Mesendoderm (in vitro differentiated cells): ENCODE measurements around the gene MAN1A1.

Source experiments
- DNase-seq: peaks from one replicate; pipeline ENCODE4 v3.0.0; 2013
- H2AK5ac ChIP-seq: 2 replicates; pipeline ENCODE4 v1.6.1; 2013; ENCODE audit warnings: low read length, inconsistent platforms
- H2BK120ac ChIP-seq: 2 replicates; pipeline ENCODE4 v1.6.1; 2013; ENCODE audit warnings: low read depth, mild to moderate bottlenecking, low read length, moderate library complexity, mixed read lengths
- H2BK15ac ChIP-seq: replicated peaks from 2 replicates; pipeline ENCODE4 v1.6.1; 2013; ENCODE audit warnings: low read depth, mild to moderate bottlenecking, moderate library complexity
- H2BK5ac ChIP-seq: 2 replicates; pipeline ENCODE4 v1.6.1; 2013; ENCODE audit warnings: low read length, inconsistent platforms
- H3K18ac ChIP-seq: 2 replicates; pipeline ENCODE4 v1.6.1; 2013; ENCODE audit warnings: mild to moderate bottlenecking, low read length, mixed read lengths
- H3K23ac ChIP-seq: one replicate; pipeline ENCODE4 v1.6.1; 2013; ENCODE audit warnings: low read length
- H3K27ac ChIP-seq: 2 replicates; pipeline ENCODE4 v1.5.1; 2013; ENCODE audit warnings: low read depth, mild to moderate bottlenecking, inconsistent platforms, low read length, moderate library complexity
- H3K27me3 ChIP-seq: 2 replicates; pipeline ENCODE4 v1.6.1; 2013; ENCODE audit warnings: low read length, control low read depth, mild to moderate bottlenecking, inconsistent platforms; ENCODE audit not compliant: insufficient read depth, poor library complexity
- H3K36me3 ChIP-seq: 2 replicates; pipeline ENCODE4 v1.6.1; 2013; ENCODE audit warnings: low read length, inconsistent platforms; ENCODE audit not compliant: control insufficient read depth, insufficient read depth
- H3K4ac ChIP-seq: one replicate; pipeline ENCODE4 v1.6.1; 2013; ENCODE audit warnings: low read depth, mild to moderate bottlenecking, low read length, moderate library complexity
- H3K4me1 ChIP-seq: 2 replicates; pipeline ENCODE4 v1.6.1; 2013; ENCODE audit warnings: low read depth, low read length, inconsistent platforms; ENCODE audit not compliant: control insufficient read depth
- H3K4me2 ChIP-seq: 2 replicates; pipeline ENCODE4 v1.6.1; 2013; ENCODE audit warnings: low read length
- H3K4me3 ChIP-seq: 2 replicates; pipeline ENCODE4 v1.5.1; 2013; ENCODE audit warnings: mild to moderate bottlenecking, low read length
- H3K56ac ChIP-seq: one replicate; pipeline ENCODE4 v1.6.1; 2013; ENCODE audit warnings: low read length
- H3K79me1 ChIP-seq: 2 replicates; pipeline ENCODE4 v1.6.1; 2013; ENCODE audit warnings: low read length, inconsistent platforms
- H3K79me2 ChIP-seq: 2 replicates; pipeline ENCODE4 v1.6.1; 2013; ENCODE audit warnings: mild to moderate bottlenecking, low read length; ENCODE audit not compliant: control insufficient read depth, insufficient read depth
- H3K9ac ChIP-seq: 2 replicates; pipeline ENCODE4 v1.6.1; 2013; ENCODE audit warnings: low read length, inconsistent platforms
- H4K5ac ChIP-seq: one replicate; pipeline ENCODE4 v1.6.1; 2013; ENCODE audit warnings: low read length
- H4K8ac ChIP-seq: one replicate; pipeline ENCODE4 v1.6.1; 2013; ENCODE audit warnings: low read depth, mild to moderate bottlenecking, control low read depth, low read length, moderate library complexity
- WGBS: extraction: QIAGEN DNeasy Blood & Tissue Kit; methylation state at CpG from one replicate; pipeline ENCODE4 v1.1.7; 2013; ENCODE audit warnings: low lambda C conversion rate, missing lambda C conversion rate; ENCODE audit not compliant: insufficient coverage; ENCODE audit errors: extremely low coverage; 5-methylcytosine and 5-hydroxymethylcytosine counted together

The MAN1A1 gene

DNA sequence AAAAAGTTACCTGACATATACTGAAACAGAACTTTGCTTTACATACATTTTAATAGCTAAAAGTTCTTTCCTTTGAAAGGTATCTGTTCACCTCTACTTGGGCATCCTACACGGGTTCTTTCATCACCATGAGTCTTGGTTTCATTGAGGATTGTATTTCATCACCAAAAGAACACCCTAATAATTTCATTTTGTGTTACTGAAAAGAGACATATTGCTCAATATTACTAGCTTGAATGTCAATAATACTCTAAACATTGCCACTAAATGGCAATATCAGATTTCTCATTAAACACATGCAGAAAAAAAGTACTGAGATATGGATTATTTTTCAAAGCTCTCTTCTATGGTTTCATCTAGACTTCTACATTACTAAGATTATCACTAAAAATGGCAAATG lies 30.8 kb downstream of the MAN1A1 start:
- no peak overlapping the region for H3K4ac ChIP-seq
- H3K4me1 ChIP-seq: no peaks in the 10 kb centered on the region
- no peak overlapping the region for H3K9ac ChIP-seq
- WGBS: no CpG with 5 or more reads among the region's 1 CpG
- no peak overlapping the region for H4K5ac ChIP-seq
- no peak overlapping the region for H3K4me2 ChIP-seq
- H4K8ac ChIP-seq: no peak overlapping the region
- no peak overlapping the region for H3K56ac ChIP-seq
- H3K4me3 ChIP-seq: no peak overlapping the region
- no peaks in the 10 kb centered on the region for H3K27me3 ChIP-seq
- no peak overlapping the region for H3K18ac ChIP-seq
- H3K79me2 ChIP-seq: no peaks in the 10 kb centered on the region
- no peaks in the 10 kb centered on the region for H3K36me3 ChIP-seq
- no peak overlapping the region for H3K23ac ChIP-seq
- H2BK5ac ChIP-seq: no peak overlapping the region
- no peak overlapping the region for H2BK120ac ChIP-seq
- H3K79me1 ChIP-seq: peaks cover 8% of the 10 kb centered on the region
- H3K27ac ChIP-seq: no peak overlapping the region
- DNase-seq: no peak
- no peak overlapping the region for H2BK15ac ChIP-seq
- no peak overlapping the region for H2AK5ac ChIP-seq

DNA sequence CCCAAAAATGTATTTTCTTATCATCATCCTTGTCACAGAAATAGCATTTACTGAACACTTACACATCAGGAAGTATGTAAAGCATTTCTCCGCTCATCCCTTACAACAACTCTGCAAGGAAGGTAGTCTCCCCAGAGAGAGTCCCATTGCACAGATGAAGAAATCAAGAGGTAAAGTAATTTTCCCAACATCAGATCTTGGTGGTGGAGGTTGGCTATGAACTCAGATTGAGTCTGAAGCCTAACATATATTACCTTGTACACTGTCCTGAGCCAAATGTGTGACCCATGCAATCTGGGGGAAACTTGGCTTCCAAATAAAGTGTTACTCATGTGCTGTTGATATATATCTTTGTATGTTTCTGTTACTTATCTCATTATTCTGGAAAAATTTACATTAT lies 31.4 kb downstream of the MAN1A1 start:
- H3K79me2 ChIP-seq: no peaks in the 10 kb centered on the region
- H2BK5ac ChIP-seq: no peak overlapping the region
- H4K5ac ChIP-seq: no peak overlapping the region
- H3K4me1 ChIP-seq: peaks cover under 1% of the 10 kb centered on the region
- H3K4me2 ChIP-seq: no peak overlapping the region
- H3K27me3 ChIP-seq: no peaks in the 10 kb centered on the region
- no peak overlapping the region for H4K8ac ChIP-seq
- no peak overlapping the region for H2BK15ac ChIP-seq
- no peak for DNase-seq
- no peak overlapping the region for H3K9ac ChIP-seq
- peaks cover 6% of the 10 kb centered on the region for H3K79me1 ChIP-seq
- no peak overlapping the region for H3K4ac ChIP-seq
- H2BK120ac ChIP-seq: no peak overlapping the region
- H3K4me3 ChIP-seq: no peak overlapping the region
- no peak overlapping the region for H3K18ac ChIP-seq
- WGBS: no CpG with 5 or more reads among the region's 1 CpG
- H3K56ac ChIP-seq: no peak overlapping the region
- H3K36me3 ChIP-seq: no peaks in the 10 kb centered on the region
- H3K27ac ChIP-seq: no peak overlapping the region
- H3K23ac ChIP-seq: no peak overlapping the region
- H2AK5ac ChIP-seq: no peak overlapping the region

DNA sequence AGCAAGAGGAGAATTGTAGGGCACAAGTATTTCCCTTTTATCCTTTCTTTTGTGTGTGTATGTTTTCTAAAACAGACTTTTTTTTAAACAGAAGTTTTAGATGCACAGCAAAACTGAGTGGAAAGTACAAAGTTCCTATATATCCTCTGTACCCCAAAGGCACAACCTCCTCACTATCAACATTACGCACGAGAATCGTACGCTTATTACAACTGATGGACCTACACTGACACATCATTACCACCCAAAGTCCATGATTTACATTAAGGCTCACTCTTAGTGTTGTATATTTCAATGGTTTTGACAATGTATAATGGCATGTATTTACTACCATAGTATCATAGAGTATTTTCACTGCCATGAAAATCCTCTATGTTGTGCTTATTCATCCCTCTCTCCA lies 32.6 kb downstream of the MAN1A1 start:
- Histone ChIP-seq H3K56ac (no peak overlapping the region), H3K4ac (no peak overlapping the region), H3K27ac (no peak overlapping the region), H4K5ac (no peak overlapping the region), H3K79me2 (no peaks in the 10 kb centered on the region), H3K18ac (no peak overlapping the region), H3K23ac (no peak overlapping the region), H2AK5ac (no peak overlapping the region), H3K4me1 (peaks cover 2% of the 10 kb centered on the region), H3K4me2 (no peak overlapping the region), H3K36me3 (no peaks in the 10 kb centered on the region), H4K8ac (no peak overlapping the region), H2BK5ac (no peak overlapping the region), H3K9ac (no peak overlapping the region), H3K79me1 (peaks cover 5% of the 10 kb centered on the region), H2BK15ac (no peak overlapping the region), H3K27me3 (no peaks in the 10 kb centered on the region), H3K4me3 (no peak overlapping the region), H2BK120ac (no peak overlapping the region)
- DNase-seq: no peak
- WGBS: no CpG with 5 or more reads among the region's 4 CpGs

DNA sequence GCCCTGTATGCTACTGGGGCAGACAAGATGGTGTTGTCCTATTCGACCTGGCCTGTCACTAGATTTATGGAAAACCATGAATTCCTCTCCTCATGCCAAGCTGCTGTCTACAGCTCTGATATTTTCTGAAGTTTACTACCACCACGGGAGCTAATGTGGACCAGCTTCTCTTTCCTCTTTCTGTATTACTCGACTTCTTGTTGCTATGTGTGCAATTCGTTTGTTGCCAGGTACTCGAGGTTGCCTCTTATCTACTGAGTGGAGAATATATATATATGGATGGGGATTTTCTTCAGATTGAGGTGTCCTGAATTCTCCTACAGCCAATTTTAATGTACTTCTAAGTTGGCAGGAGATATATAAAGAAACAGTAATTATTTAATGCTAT lies 34.7 kb downstream of the MAN1A1 start:
- Histone ChIP-seq H3K4ac (no peak overlapping the region), H3K4me3 (no peak overlapping the region), H3K23ac (no peak overlapping the region), H4K5ac (no peak overlapping the region), H3K18ac (no peak overlapping the region), H4K8ac (no peak overlapping the region), H3K4me1 (peaks cover 2% of the 10 kb centered on the region), H3K79me1 (peaks cover 15% of the 10 kb centered on the region), H3K9ac (no peak overlapping the region), H3K4me2 (no peak overlapping the region), H2BK15ac (no peak overlapping the region), H3K27ac (no peak overlapping the region), H3K36me3 (no peaks in the 10 kb centered on the region), H2AK5ac (no peak overlapping the region), H3K27me3 (no peaks in the 10 kb centered on the region), H3K79me2 (peaks cover 2% of the 10 kb centered on the region), H3K56ac (no peak overlapping the region), H2BK120ac (no peak overlapping the region), H2BK5ac (no peak overlapping the region)
- no peak for DNase-seq
- WGBS: no CpG with 5 or more reads among the region's 5 CpGs

DNA sequence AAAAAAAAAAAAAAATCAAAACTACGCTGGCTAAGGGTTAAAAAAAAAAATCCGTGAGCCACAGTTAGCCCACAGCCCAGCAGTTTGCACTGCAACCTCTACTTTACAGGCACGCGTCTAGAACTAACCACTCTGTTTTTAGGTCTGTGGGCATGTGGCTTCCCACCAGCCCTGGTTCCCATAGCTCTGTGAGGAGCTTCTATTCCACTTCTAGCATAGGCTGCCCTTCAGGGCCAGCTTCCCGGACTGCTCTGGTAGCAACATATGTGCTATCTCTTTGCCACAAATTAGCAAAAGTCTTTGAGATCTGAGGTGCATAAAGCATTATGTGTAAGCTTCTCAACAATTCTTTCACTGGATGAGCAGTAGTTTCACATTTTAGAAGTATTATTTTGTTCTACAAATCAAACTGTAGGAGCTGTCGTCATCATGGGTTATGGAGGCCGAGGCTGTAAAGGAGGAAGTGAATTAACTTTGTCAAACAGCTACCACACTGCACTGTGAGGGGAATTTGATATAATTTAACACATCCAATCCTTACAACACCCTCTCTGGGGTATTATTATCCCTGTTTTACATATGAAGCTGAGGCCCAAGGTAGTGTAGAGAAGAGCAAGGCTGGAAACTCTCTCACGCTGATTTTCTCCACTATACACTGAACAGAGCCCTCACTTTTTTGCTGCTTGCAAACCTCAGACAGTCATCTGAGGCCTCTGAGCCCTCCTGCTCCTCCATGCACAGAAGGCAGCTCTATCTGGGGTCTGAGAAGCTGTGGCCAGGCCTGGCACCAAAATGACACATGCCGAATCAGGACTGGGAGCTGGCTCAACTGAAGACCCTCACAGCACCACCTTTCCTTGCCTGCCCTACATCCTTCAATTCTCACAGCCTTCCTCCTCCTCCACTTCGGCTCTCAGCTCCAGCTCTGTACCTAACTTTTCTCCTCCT lies 35.4 kb downstream of the MAN1A1 start:
- WGBS: no CpG with 5 or more reads among the region's 10 CpGs
- Histone ChIP-seq H3K4ac (no peak overlapping the region), H2BK120ac (no peak overlapping the region), H3K23ac (no peak overlapping the region), H3K79me2 (peaks cover 2% of the 10 kb centered on the region), H3K79me1 (peaks cover 14% of the 10 kb centered on the region), H3K36me3 (no peaks in the 10 kb centered on the region), H3K9ac (no peak overlapping the region), H3K18ac (no peak overlapping the region), H3K27ac (no peak overlapping the region), H4K5ac (no peak overlapping the region), H3K27me3 (no peaks in the 10 kb centered on the region), H3K4me1 (peaks cover 2% of the 10 kb centered on the region), H2BK15ac (no peak overlapping the region), H3K4me3 (no peak overlapping the region), H3K56ac (no peak overlapping the region), H2AK5ac (no peak overlapping the region), H4K8ac (no peak overlapping the region), H2BK5ac (no peak overlapping the region), H3K4me2 (no peak overlapping the region)
- no peak for DNase-seq
